HPDE6-E6E7 (cell line): ENCODE results near the gene GCC1.

Source experiments
- DNase-seq: peaks from one replicate; pipeline ENCODE4 v3.0.0; 2011; ENCODE audit warnings: missing footprints; ENCODE audit errors: extremely low spot score

GCC1 gene

DNA sequence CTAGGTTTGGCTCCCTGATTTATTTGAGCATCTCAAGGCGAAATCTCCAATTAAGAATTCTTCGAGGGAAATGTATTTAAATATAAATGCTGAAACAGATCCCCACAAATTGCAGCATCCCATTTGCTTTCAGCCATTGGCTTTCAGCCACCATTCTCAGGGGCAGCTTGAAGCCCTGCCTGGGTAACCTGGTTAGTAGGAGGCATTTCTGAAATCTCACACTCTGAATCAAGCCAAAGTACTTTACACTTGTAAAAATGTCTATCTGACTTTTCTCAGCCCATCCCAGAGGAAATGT, 49.1 kb downstream of the GCC1 start:
- no peak for DNase-seq

- DNase-seq, result no peak
These were observed 49.6 kb downstream of the GCC1 start for GRCh38 chr7:127535546-127536393.

DNA sequence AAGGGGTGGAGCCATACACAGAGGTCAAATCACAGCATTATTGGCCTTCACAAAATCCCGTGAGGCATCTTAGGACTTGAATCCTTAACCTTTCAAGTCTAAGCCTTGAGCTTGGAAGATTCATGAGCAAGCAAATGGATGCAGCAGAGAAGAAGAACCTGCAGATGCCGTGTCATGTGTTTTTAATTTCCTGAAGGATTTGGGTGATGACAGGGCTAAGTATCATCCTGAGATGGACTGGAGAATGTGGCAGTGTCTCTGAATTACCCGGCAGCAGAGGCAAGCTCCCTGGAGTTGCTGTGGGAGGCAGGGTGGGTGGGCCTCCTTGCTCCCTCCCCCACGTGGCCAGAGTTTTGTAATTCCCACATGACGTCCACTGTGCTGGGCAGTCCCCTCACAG, 50.8 kb downstream of the GCC1 start:
- DNase-seq, result no peak

- no peak for DNase-seq
These were observed 52.7 kb downstream of the GCC1 start for GRCh38 chr7:127532736-127533135.

DNA sequence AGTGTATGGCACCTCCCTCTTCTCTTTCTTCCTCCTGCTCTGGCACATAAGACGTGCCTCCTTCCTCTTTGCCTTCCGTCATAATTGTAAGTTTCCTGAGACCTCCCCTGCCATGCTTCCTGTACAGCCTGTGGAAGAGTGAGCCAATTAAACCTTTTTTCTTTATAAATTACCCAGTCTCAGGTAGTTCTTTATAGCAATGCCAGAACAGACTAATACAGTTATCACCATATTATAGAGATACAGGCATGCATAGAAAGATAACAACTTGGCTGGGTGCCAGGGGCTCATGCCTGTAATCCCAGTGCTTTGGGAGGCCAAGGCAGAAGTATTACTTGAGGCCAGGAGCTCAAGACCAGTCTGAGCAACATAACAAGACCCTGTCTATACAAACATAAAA, 53.2 kb downstream of the GCC1 start:
- DNase-seq, result no peak
